ENCODE data around the gene DDX25. TPM values are rescaled to one million over a fixed set of nuclear protein-coding genes. Genes with fewer than 3 reads are reported as not detected.
A peak's percentile ranks its signal among the peaks of the same experiment; 100 is the strongest.

The DDX25 gene
- total and polyA plus RNA-seq, 2 of the 13 experiments (the other 11 are each of a cell fraction or from before 2014, with no cell fraction given): 0.17 to 0.29 TPM

DNA sequence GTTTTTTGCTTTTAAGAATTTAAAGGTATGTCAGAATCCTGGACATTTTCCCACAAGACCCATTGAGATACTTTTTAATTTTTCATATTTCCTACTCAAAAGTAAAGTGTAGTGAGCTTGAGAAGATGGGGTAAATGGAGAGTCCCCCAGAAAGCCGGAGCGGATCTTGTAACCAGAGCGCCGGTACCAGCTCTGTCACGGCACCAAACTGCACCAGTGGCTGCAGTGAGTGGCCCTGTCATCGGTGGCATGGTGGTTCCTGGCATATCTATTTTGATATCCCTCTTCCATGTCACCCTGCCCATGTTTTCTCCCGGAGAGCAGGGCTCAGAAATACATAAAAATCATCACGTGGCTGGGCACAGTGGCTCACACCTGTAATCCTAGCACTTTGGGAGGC lies 19.3 kb downstream of the DDX25 start (continued):
- TF ChIP-seq ZNF878 (CRISPR knock-in tag; IDR thresholded peaks at IDR 0.05) (no peak), FOXP1 (IDR thresholded peaks at IDR 0.05) (no peak), FOXP1 (CRISPR knock-in tag; IDR thresholded peaks at IDR 0.05) (no peak), ZNF670 (CRISPR knock-in tag; IDR thresholded peaks at IDR 0.05; ENCODE audit: borderline replicate concordance) (no peak), U2AF2 (IDR thresholded peaks at IDR 0.05; ENCODE audit: low read depth, low read length) (no peak), NR2F1 (CRISPR knock-in tag; IDR thresholded peaks at IDR 0.05) (no peak), ZNF44 (CRISPR knock-in tag; IDR thresholded peaks at IDR 0.05) (no peak)

DNA sequence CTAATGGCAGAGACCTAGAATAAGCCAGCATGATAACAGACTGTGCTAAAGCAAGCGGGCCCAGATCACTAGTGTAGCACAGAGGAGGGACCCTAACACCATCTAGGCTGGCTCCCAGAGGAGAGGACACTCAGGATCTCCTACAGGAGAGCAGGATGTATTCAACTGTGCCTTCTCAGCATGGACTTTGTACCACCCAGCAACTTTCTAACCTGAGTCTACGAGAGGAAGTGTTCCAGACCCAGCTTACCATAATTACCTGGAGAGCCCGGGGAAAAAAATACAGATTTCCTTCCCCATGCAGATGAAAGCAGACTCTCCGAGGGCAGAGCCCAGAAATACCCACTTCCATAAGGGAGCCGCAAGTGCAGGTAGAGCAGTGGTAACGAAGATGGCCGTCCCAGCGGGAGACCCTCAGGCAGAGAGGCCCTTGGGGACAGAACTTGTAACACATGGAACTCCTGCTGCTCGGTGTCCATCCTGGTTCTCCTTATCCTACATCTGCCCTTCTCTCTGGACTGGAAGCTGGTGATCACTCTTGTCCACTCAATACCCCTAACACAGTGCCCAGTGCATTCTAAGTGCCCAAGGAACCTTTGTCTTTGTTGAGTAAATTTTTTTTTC lies 20.2 kb downstream of the DDX25 start:
- Histone ChIP-seq H3K9me3 (ENCODE audit: low read length) (no peaks in the 10 kb centered on the region), H4K20me1 (ENCODE audit: insufficient read depth, low read length) (no peaks in the 10 kb centered on the region), H3K4me2 (ENCODE audit: low read depth, low read length) (peak overlapping the region; percentile 67), H3K4me1 (ENCODE audit: insufficient read depth, low read length) (peaks cover 63% of the 10 kb centered on the region), H3K9ac (ENCODE audit: insufficient read depth, low read depth, low read length) (no peak overlapping the region), H3K36me3 (replicated peaks in 1 of 2; ENCODE audit: control insufficient read depth in 1 of 2, insufficient read depth in 2 of 2, low read length in 2 of 2) (no peaks in the 10 kb centered on the region), H3K4me3 (replicated peaks in 1 of 3; ENCODE audit: insufficient read depth in 1 of 3, low read depth in 2 of 3, low read length in 3 of 3) (peak overlapping the region in 2 of 3 experiments; percentile 15 to 36; a peak in 2 of 6 replicates), H3K27me3 (ENCODE audit: control insufficient read depth in 1 of 2, insufficient read depth in 2 of 2, low read length in 2 of 2) (no peaks in the 10 kb centered on the region), H3K79me2 (ENCODE audit: insufficient read depth, low read length) (no peaks in the 10 kb centered on the region), H2AFZ (ENCODE audit: low read length) (no peak overlapping the region), H3K27ac (ENCODE audit: extremely low read length, insufficient read depth, low read length) (no peak overlapping the region)
- ChIA-PET POLR2A (interaction anchor here (0.9 to 1.8 kb wide), 6 partner anchors 37 to 380 kb away, joined by 3 to 8 read pairs (median 4); partner anchors contain the start of genes DCPS and HYLS1), CTCF (ENCODE audit: low intra/inter-chr PET ratio, low total read pairs) (interaction anchor here (2.2 kb wide), 1 partner anchor 137 kb away, joined by 14 read pairs; the partner anchor contains the start of gene CDON)
- intact Hi-C loops (cut with micrococcal nuclease; ENCODE audit: unreplicated experiment) (loop anchor here (2.0 kb wide), 1 partner anchor 18 kb away; no protein-coding TSS in a partner anchor), in situ Hi-C loops (cut with HindIII; ENCODE audit: extremely low pct_ligation_motif_present, low pct_unique_long_range_greater_than_20kb) (loop anchor here (5.0 kb wide), 1 partner anchor 263 kb away; no protein-coding TSS in a partner anchor)
- DNase-seq (ENCODE audit: low spot score) (no peak), ATAC-seq (peak; percentile 4; the same call in 2 of the 3 replicates), FAIRE-seq (no peak)
- BruUV-seq (replicated peaks): no TSS peak
- 74% methylated on average over 9 of the region's 9 CpGs for WGBS (ENCODE audit: low lambda C conversion rate)
- no peak for TF ChIP-seq CENPX (CRISPR knock-in tag; IDR thresholded peaks at IDR 0.05)
- TF ChIP-seq, protein P1, sequence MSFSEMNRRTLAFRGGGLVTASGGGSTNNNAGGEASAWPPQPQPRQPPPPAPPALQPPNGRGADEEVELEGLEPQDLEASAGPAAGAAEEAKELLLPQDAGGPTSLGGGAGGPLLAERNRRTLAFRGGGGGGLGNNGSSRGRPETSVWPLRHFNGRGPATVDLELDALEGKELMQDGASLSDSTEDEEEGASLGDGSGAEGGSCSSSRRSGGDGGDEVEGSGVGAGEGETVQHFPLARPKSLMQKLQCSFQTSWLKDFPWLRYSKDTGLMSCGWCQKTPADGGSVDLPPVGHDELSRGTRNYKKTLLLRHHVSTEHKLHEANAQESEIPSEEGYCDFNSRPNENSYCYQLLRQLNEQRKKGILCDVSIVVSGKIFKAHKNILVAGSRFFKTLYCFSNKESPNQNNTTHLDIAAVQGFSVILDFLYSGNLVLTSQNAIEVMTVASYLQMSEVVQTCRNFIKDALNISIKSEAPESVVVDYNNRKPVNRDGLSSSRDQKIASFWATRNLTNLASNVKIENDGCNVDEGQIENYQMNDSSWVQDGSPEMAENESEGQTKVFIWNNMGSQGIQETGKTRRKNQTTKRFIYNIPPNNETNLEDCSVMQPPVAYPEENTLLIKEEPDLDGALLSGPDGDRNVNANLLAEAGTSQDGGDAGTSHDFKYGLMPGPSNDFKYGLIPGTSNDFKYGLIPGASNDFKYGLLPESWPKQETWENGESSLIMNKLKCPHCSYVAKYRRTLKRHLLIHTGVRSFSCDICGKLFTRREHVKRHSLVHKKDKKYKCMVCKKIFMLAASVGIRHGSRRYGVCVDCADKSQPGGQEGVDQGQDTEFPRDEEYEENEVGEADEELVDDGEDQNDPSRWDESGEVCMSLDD (CRISPR knock-in tag; IDR thresholded peaks at IDR 0.05; ENCODE audit: borderline replicate concordance): no peak
- 0 out of 2 replicates have a peak, but pooled peaks have one; percentile 20 for TF ChIP-seq NCOR1 (IDR thresholded peaks at IDR 0.05; ENCODE audit: borderline replicate concordance, low read length)
- no peak for TF ChIP-seq RBM22 (optimal IDR thresholded peaks at IDR 0.05; ENCODE audit: low read length)
- no peak for TF ChIP-seq MXD4 (CRISPR knock-in tag; IDR thresholded peaks at IDR 0.05)
- TF ChIP-seq ZNF780A (CRISPR knock-in tag; IDR thresholded peaks at IDR 0.05): no peak
- peak; percentile 51 for TF ChIP-seq HNF4A (CRISPR knock-in tag; IDR thresholded peaks at IDR 0.05)
- no peak for TF ChIP-seq ZNF589 (CRISPR knock-in tag; conservative IDR thresholded peaks at IDR 0.05)
- TF ChIP-seq, protein P2, sequence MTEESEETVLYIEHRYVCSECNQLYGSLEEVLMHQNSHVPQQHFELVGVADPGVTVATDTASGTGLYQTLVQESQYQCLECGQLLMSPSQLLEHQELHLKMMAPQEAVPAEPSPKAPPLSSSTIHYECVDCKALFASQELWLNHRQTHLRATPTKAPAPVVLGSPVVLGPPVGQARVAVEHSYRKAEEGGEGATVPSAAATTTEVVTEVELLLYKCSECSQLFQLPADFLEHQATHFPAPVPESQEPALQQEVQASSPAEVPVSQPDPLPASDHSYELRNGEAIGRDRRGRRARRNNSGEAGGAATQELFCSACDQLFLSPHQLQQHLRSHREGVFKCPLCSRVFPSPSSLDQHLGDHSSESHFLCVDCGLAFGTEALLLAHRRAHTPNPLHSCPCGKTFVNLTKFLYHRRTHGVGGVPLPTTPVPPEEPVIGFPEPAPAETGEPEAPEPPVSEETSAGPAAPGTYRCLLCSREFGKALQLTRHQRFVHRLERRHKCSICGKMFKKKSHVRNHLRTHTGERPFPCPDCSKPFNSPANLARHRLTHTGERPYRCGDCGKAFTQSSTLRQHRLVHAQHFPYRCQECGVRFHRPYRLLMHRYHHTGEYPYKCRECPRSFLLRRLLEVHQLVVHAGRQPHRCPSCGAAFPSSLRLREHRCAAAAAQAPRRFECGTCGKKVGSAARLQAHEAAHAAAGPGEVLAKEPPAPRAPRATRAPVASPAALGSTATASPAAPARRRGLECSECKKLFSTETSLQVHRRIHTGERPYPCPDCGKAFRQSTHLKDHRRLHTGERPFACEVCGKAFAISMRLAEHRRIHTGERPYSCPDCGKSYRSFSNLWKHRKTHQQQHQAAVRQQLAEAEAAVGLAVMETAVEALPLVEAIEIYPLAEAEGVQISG (CRISPR knock-in tag; IDR thresholded peaks at IDR 0.05): 0 out of 2 replicates have a peak, but pooled peaks have one; percentile 10
- TF ChIP-seq EHMT2 (IDR thresholded peaks at IDR 0.05; ENCODE audit: borderline replicate concordance, low read depth, low read length): no peak
